ENCODE data around the gene PRKAB1. TPM values are rescaled to one million over a fixed set of nuclear protein-coding genes. Genes with fewer than 3 reads are reported as not detected.

PRKAB1 gene
- total RNA-seq, 1 experiment from 2014 or later = 42.2 TPM

DNA sequence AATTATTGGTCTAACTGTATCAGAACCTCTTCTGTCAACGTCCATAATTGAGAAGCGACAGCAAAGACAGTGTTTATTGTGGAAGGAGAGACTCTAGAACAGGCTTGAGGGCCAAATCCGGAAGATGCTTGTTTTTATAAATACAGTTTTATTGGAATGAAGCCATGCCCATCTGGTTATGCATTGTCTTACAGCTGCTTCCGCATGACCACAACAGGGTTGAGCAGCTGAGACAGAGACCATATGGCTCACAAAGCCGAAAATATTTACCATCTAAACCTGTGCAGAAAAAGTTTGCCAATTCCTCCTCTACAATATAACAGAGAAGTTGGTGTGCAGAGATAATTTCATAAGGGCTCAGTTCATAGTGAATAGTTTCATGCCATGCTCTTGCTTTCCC is 24.5 kb downstream of the PRKAB1 start:
- Mint-ChIP-seq H3K4me3 (no peak overlapping the region), H3K36me3 (ENCODE audit: insufficient read depth in 1 of 3, low read depth in 3 of 3) (peaks cover 20 to 50% (median 45%) of the 10 kb centered on the region in 3 experiments; a peak in 6 of 7 replicates), H3K4me1 (no peaks in the 10 kb centered on the region), H3K27ac (no peak overlapping the region), H3K9me3 (peaks cover 0 to 2% of the 10 kb centered on the region in 2 experiments; a peak in 1 of 5 replicates), H3K27me3 (ENCODE audit: low read depth) (no peaks in the 10 kb centered on the region)
- H2BK120ac ChIP-seq (ENCODE audit: low read depth, low read length, poor library complexity, severe bottlenecking) = no peak overlapping the region
- no peak overlapping the region for H4K5ac ChIP-seq (ENCODE audit: insufficient read length, low read depth, low read length)
- H3K79me2 ChIP-seq (ENCODE audit: insufficient read depth, low read length) = no peaks in the 10 kb centered on the region
- no peak overlapping the region for H2AFZ ChIP-seq (ENCODE audit: low read length)
- H3K79me1 ChIP-seq (ENCODE audit: insufficient read depth, low read depth, low read length, poor library complexity, severe bottlenecking) = no peaks in the 10 kb centered on the region
- no peak overlapping the region for H3K18ac ChIP-seq (ENCODE audit: insufficient read length, low read depth, low read length)
- no peak for DNase-seq
- H3K23me2 ChIP-seq (ENCODE audit: insufficient read length, low read depth, low read length, poor library complexity, severe bottlenecking) = no peaks in the 10 kb centered on the region
- H3K9ac ChIP-seq (ENCODE audit: extremely low read depth, insufficient read length, low read length) = no peak overlapping the region
- no peak overlapping the region for H2BK15ac ChIP-seq (ENCODE audit: low read depth, low read length)
- H2BK20ac ChIP-seq (ENCODE audit: low read depth, low read length, poor library complexity, severe bottlenecking) = no peak overlapping the region
- no peak overlapping the region for H3K14ac ChIP-seq (ENCODE audit: insufficient read depth, low read length)
- no peak overlapping the region for H2BK12ac ChIP-seq (ENCODE audit: insufficient read length, low read depth, low read length)
- H4K91ac ChIP-seq (ENCODE audit: insufficient read length, low read depth, low read length) = no peak overlapping the region
- H3K9me3 ChIP-seq (ENCODE audit: control insufficient read depth, low read depth, low read length) = no peaks in the 10 kb centered on the region
- no peak overlapping the region for H3K4ac ChIP-seq (ENCODE audit: low read depth, low read length)
- no peaks in the 10 kb centered on the region for H3K27me3 ChIP-seq (ENCODE audit: insufficient read depth, low read length)
- no peak overlapping the region for H3K56ac ChIP-seq (ENCODE audit: insufficient read length, low read depth, low read length)
- TF ChIP-seq CTCF (conservative IDR thresholded peaks at IDR 0.05) = no peak
- no peak overlapping the region for H2BK5ac ChIP-seq (ENCODE audit: insufficient read length, low read length)
- no CpG with 5 or more reads among the region's 5 CpGs for WGBS (ENCODE audit: extremely low coverage, insufficient read length, low lambda C conversion rate)
- H4K20me1 ChIP-seq (ENCODE audit: control insufficient read depth, insufficient read depth, insufficient read length) = no peaks in the 10 kb centered on the region
- no peak overlapping the region for H3K27ac ChIP-seq (ENCODE audit: insufficient read length, low read depth, low read length)
- H3K4me1 ChIP-seq (ENCODE audit: insufficient read depth, low read length) = no peaks in the 10 kb centered on the region
- no peak overlapping the region for H3K23ac ChIP-seq (ENCODE audit: insufficient read length, low read depth, low read length)
- H3K4me2 ChIP-seq (ENCODE audit: insufficient read depth, insufficient read length, low read length) = no peak overlapping the region
- H4K8ac ChIP-seq (replicated peaks; ENCODE audit: insufficient read length, low read depth, low read length) = no peak overlapping the region
- no peak overlapping the region for H2AK5ac ChIP-seq (ENCODE audit: insufficient read length, low read length)
- H3T11ph ChIP-seq (ENCODE audit: low read length) = no peak overlapping the region

Data from H9 (cell line).